ENCODE measurements around the gene CHP1. TPM values are rescaled to one million over a fixed set of nuclear protein-coding genes. Genes with fewer than 3 reads are reported as not detected.

CHP1 gene
- total RNA-seq, 1 experiment from 2014 or later, result 139 TPM

- H3K4me3 Mint-ChIP-seq (ENCODE audit: unreplicated experiment), result no peak overlapping the region
- H3K4me1 Mint-ChIP-seq (ENCODE audit: low read depth, unreplicated experiment), result no peaks in the 10 kb centered on the region
- Histone ChIP-seq H3K27me3 (replicated peaks; ENCODE audit: control insufficient read depth, insufficient read depth, low read length) (no peaks in the 10 kb centered on the region), H3K4me3 (ENCODE audit: low read depth, low read length) (no peak overlapping the region), H3K9me3 (no peaks in the 10 kb centered on the region), H3K4me1 (no peaks in the 10 kb centered on the region), H3K36me3 (ENCODE audit: control insufficient read depth, insufficient read depth, low read length) (no peaks in the 10 kb centered on the region)
- BruUV-seq (replicated peaks), result no TSS peak
- H3K27ac Mint-ChIP-seq (ENCODE audit: unreplicated experiment), result no peak overlapping the region
- no peaks in the 10 kb centered on the region for H3K27me3 Mint-ChIP-seq (ENCODE audit: insufficient read depth, unreplicated experiment)
- no peak for DNase-seq
- H3K9me3 Mint-ChIP-seq (ENCODE audit: unreplicated experiment), result no peaks in the 10 kb centered on the region
- CTCF ChIA-PET, result interaction anchor here (0.7 kb wide), 1 partner anchor 508 kb away, joined by 3 read pairs; no protein-coding TSS in a partner anchor
- TF ChIP-seq, protein P1, sequence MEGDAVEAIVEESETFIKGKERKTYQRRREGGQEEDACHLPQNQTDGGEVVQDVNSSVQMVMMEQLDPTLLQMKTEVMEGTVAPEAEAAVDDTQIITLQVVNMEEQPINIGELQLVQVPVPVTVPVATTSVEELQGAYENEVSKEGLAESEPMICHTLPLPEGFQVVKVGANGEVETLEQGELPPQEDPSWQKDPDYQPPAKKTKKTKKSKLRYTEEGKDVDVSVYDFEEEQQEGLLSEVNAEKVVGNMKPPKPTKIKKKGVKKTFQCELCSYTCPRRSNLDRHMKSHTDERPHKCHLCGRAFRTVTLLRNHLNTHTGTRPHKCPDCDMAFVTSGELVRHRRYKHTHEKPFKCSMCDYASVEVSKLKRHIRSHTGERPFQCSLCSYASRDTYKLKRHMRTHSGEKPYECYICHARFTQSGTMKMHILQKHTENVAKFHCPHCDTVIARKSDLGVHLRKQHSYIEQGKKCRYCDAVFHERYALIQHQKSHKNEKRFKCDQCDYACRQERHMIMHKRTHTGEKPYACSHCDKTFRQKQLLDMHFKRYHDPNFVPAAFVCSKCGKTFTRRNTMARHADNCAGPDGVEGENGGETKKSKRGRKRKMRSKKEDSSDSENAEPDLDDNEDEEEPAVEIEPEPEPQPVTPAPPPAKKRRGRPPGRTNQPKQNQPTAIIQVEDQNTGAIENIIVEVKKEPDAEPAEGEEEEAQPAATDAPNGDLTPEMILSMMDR (IDR thresholded peaks at IDR 0.05; ENCODE audit: insufficient read depth in 1 of 2, low read depth in 1 of 2, low read length in 1 of 2, severe bottlenecking in 1 of 2, unreplicated experiment in 1 of 2), result no peak
- peaks cover 31% of the 10 kb centered on the region for H3K36me3 Mint-ChIP-seq (ENCODE audit: insufficient read depth, unreplicated experiment)
- POLR2A ChIA-PET, result interaction anchor here (1.4 kb wide), 1 partner anchor 9 kb away, joined by 3 read pairs; the partner anchor contains the start of gene OIP5
- intact Hi-C loops (cut with micrococcal nuclease; ENCODE audit: unreplicated experiment), result no loop called here
Measured at GRCh38 chr15:41323611-41324010, 92.5 kb downstream of the CHP1 start.

- no peak for DNase-seq
- CTCF ChIA-PET, result no interaction called here
- BruUV-seq (replicated peaks), result no TSS peak
Measured at GRCh38 chr15:41331281-41331680, 100.2 kb downstream of the CHP1 start.

More at GRCh38 chr15:41331281-41331680, 100.2 kb downstream of the CHP1 start:
- intact Hi-C loops (cut with micrococcal nuclease; ENCODE audit: unreplicated experiment), result loop anchor here (10.0 kb wide), 1 partner anchor 426 kb away; no protein-coding TSS in a partner anchor
- Histone ChIP-seq H3K36me3 (ENCODE audit: control insufficient read depth, insufficient read depth, low read length) (no peaks in the 10 kb centered on the region), H3K9me3 (no peaks in the 10 kb centered on the region), H3K27me3 (replicated peaks; ENCODE audit: control insufficient read depth, insufficient read depth, low read length) (no peaks in the 10 kb centered on the region), H3K4me1 (peaks cover 4% of the 10 kb centered on the region; the same call in 1 of the 2 replicates), H3K4me3 (ENCODE audit: low read depth, low read length) (peak overlapping the region; percentile 87)
- Mint-ChIP-seq H3K27ac (ENCODE audit: unreplicated experiment) (peak overlapping the region; percentile 97), H3K4me1 (ENCODE audit: low read depth, unreplicated experiment) (peaks cover 7% of the 10 kb centered on the region), H3K27me3 (ENCODE audit: insufficient read depth, unreplicated experiment) (no peaks in the 10 kb centered on the region), H3K36me3 (ENCODE audit: insufficient read depth, unreplicated experiment) (peaks cover 32% of the 10 kb centered on the region), H3K9me3 (ENCODE audit: unreplicated experiment) (no peaks in the 10 kb centered on the region), H3K4me3 (ENCODE audit: unreplicated experiment) (peak overlapping the region; percentile 89)
- TF ChIP-seq, protein P1 (IDR thresholded peaks at IDR 0.05; ENCODE audit: insufficient read depth in 1 of 2, low read depth in 1 of 2, low read length in 1 of 2, severe bottlenecking in 1 of 2, unreplicated experiment in 1 of 2), result no peak
- POLR2A ChIA-PET, result no interaction called here

Other genes starting within 250 kb of the CHP1 start
- gene INO80, start 115.0 kb upstream of the CHP1 start, total RNA-seq (2022), result 24.4 and 25.3 TPM in 2 replicates
- not detected in 2 replicates for gene EXD1, start 511 bp upstream of the CHP1 start, total RNA-seq (2022)
- gene OIP5, start 101.3 kb downstream of the CHP1 start, total RNA-seq (2022), result 23.4 and 26.4 TPM in 2 replicates
- 106 and 110 TPM in 2 replicates for gene NUSAP1, start 101.6 kb downstream of the CHP1 start, total RNA-seq (2022)
- gene NDUFAF1, start 171.2 kb downstream of the CHP1 start, total RNA-seq (2022), result 13.3 and 18.3 TPM in 2 replicates
- 40.8 TPM in 2 replicates for gene RTF1, start 185.8 kb downstream of the CHP1 start, total RNA-seq (2022)

All from Caco-2 (cell line).